Measurements from ENCODE around the gene AMN.

Gene AMN

DNA sequence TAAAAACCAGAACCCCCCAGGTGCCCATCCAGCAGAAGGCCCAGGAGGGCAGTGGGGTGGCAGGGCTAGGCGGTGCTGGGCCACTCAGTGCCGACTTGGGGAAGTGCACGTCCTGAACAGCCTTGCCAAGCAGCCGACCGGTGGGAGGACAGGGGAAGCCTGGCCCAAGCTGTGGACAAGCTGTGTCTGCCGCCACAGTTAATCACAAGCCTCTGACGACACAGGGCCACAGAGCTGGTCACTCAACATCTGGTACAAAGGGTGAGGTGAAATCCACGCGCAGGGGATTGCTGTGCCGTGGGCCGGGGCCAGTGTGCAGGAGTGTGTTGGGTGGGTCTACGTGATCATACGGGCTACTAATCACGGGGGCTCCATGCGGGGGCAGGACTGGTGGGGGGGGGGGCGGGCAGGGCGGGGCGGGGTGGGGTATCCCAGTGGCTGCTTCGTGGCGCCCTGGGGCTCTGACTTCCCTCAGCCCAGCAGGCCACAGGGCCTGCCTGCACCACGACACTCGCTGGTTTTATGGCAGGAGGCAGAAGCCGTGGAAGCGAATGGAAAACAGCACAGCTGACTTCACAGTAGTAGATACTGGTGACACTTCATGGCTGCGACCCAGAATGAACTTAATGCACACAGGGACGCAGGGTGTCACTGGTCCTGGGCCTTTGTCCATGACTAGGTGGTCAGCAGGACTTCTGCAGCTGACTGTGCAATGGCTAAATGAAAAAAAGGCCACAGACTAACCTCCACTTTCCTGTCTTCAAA, 10.2 kb downstream of the AMN start:
- DNase-seq, result no peak
- TF ChIP-seq POLR2A (IDR thresholded peaks at IDR 0.05; ENCODE audit: low read length), result no peak
- no peak for TF ChIP-seq GATA1 (IDR thresholded peaks at IDR 0.05; ENCODE audit: low read depth, low read length)

DNA sequence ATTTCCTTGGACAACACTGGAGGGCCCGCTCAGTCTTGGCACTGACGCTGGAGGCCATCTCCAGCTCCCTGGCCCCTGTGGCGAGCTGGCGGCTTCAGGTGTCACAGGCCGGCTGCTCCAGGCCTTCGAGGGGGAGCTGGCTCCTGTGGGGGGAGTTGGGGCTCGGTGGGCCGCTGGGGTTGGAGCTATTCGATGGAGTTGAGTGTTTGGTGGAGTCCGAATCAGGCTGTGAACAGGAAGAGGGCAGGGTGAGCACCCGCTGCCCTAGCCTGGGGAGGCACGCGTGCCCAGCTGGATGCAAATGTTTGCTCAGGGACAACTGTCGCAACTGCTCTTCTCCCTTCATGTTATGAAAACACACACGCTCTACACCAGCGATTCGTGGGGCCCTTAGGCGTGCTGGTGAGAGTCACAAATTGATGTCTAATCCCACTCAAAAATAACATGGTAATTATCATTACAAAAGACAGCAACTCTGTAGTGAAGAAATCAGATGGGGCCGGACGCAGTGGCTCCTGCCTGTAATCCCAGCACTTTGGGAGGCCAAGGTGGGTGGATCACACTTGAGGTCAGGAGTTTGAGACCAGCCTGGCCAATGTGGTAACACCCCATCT, 11.3 kb downstream of the AMN start:
- TF ChIP-seq GATA1 (IDR thresholded peaks at IDR 0.05; ENCODE audit: low read depth, low read length) (no peak), POLR2A (IDR thresholded peaks at IDR 0.05; ENCODE audit: low read length) (no peak)

DNA sequence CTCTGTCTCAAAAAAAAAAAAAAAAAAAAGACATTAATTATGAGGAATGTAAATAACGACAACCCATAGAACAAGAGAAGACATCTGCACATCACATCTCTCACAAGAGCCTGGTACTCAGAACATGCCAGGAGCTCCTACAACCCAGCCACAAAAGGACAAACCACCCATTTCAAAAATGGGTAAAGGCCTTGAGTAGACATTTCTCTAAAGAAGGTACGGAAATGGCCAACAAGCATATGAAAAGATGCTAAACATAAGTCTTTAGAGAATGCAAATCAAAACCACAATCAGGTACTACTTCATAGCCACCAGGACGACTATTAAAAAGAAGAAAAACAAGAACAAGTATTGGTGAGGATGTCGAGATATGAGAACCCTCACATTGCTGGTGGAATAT, 13.3 kb downstream of the AMN start:
- TF ChIP-seq GATA1 (IDR thresholded peaks at IDR 0.05; ENCODE audit: low read depth, low read length), result no peak
- no peak for DNase-seq

More for the DNA sequence above, 11.3 kb downstream of the AMN start:
- DNase-seq, result no peak

DNA sequence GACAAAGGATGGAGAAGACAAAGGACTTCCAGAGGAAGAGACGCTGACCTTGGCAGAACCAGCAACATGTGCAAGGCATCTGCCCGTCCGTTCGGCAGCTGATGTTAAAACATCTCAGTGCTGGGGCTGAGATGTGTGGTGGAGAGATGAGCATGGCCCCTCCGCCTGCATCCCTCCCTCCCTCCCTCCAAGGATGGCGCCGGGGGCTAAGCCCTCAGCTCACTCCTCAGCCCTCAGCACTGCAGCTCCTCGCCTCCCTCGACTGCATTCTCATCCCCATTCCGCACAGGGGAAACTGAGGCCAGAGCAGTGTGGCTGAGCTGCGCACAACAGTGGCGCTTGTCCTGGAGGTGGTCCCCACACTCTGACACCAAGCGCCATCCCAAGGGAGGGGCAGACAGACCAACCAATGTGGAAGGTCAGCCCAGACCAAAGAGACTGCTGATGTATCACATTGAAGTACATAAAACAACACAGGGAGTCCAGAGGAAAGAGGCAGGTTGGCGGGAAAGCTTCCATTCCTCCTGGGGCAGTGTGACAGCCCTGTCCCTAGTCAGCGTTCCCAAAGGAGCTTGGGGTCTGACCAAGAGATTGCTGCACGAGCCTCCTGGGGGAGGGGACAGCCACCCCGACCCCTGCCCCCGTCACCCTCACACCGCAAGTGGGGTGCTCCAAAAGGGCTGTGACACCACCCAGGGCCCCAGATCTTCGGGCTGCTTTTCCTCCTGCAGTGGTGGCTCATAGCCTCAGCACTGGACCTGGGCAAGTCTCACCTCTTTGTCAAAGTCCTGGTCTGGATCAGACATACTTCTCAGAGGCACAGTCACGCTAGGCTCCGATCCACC, 15.1 kb downstream of the AMN start:
- no peak for TF ChIP-seq GATA1 (IDR thresholded peaks at IDR 0.05; ENCODE audit: low read depth, low read length)
- TF ChIP-seq POLR2A (IDR thresholded peaks at IDR 0.05; ENCODE audit: low read length), result no peak
- DNase-seq, result no peak

DNA sequence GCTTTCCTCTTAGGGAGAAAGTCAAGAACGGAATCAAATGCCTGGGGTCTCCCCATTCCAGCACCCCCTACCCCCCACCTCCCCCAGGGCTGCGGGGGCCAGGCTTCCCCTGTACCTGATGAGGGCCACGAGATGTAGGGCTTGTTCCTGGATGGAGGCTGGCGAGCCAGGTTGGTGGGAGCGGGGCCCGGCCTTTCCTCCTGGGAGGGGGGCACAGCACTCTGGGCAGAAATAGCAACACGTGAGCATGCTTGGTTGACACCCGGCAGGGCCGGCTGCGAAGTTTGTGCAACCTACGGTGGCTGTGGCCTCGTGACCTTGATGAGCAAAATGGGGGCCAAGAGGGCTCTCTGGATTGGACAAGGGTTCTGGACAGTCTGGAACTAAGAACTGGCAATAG, 15.7 kb downstream of the AMN start:
- DNase-seq, result no peak
- TF ChIP-seq POLR2A (IDR thresholded peaks at IDR 0.05; ENCODE audit: low read length), result no peak
- no peak for TF ChIP-seq GATA1 (IDR thresholded peaks at IDR 0.05; ENCODE audit: low read depth, low read length)

DNA sequence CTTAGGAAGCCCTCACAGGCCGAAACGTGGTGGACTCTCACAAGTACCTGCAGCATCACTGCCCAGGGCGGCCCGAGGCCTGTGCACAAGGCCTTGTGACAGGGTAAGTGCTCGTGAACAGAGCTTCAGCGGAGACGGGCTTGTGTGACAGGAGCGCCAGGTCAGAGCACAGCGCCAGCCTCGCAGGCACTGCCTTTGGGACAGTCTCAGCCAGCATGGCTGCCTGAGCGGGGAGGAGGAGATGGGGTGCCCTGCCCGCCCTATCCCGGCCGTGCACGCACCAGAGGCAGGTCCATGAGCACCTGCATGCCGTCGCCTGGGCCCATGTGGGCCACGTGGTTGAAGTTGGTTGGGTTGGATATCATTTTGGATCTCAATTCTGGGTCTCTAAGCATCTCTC, 16.9 kb downstream of the AMN start:
- no peak for TF ChIP-seq GATA1 (IDR thresholded peaks at IDR 0.05; ENCODE audit: low read depth, low read length)
- TF ChIP-seq POLR2A (IDR thresholded peaks at IDR 0.05; ENCODE audit: low read length), result no peak
- no peak for DNase-seq

DNA sequence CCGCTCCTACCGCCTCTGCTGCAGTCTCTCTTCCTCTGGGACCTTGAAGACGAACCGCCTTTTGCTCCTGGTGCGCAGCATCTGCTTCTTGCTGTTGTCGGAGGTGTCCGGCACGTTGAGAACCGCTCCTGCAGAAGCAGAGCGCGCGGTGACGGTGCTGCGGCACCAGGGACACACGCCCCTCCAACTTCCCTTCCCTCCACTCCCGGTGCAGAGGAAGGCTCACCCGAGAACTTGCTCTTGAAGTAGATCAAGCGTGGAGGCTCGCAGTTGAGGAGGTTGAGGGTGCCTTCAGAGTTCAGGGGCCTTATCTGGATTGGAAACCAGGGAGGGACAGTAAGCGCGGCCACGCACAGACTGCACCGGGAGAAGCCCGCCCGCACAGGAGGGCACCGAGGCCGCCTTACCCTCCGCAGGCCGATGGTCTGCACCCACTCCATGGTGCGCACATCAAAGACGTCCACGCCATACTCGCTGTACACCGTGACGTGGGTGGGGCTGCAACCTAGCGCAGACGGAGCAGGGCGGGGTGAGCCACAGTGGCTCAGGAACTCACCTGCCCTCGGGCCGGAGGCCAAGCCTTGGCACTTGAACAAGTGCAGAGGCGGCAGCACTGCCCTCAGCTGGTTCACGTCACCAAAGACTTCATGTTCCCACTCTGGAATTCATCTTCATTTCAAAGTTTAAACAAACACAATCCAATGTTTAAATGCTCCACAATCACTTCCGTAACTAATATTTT, 17.5 kb downstream of the AMN start:
- TF ChIP-seq GATA1 (IDR thresholded peaks at IDR 0.05; ENCODE audit: low read depth, low read length), result no peak
- TF ChIP-seq POLR2A (IDR thresholded peaks at IDR 0.05; ENCODE audit: low read length), result no peak
- no peak for DNase-seq

DNA sequence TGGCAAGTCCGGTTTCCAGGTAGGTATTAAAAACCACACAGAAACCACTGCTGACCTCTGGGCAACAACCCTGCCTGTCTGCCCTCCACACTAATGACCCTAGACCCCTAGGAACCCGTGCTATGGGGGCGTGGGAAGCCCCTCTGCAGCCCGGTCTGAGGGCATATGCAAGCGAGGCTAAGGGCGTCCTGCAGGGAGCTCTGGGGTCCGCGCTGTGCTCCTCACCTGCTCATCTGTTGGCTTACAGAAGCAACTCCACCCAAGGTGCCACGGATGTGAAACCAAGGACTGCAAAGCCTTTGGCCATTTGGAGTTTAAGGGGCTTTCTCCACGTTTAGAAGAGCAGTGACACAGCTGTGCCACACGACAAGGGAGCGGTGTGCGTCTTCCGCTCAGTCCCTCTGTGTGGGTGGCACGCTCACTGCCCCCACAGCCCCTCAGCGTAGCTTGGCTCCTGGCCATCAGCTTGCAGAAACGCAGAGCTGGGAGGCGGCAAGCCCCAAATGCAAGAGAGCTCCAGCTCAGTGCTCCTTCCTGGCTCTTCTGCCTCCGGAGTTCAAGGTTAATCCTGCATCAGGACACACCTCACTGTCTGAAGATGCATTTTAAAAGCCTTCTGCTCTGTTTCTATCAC, 18.4 kb downstream of the AMN start:
- no peak for TF ChIP-seq POLR2A (IDR thresholded peaks at IDR 0.05; ENCODE audit: low read length)
- DNase-seq, result no peak

DNA sequence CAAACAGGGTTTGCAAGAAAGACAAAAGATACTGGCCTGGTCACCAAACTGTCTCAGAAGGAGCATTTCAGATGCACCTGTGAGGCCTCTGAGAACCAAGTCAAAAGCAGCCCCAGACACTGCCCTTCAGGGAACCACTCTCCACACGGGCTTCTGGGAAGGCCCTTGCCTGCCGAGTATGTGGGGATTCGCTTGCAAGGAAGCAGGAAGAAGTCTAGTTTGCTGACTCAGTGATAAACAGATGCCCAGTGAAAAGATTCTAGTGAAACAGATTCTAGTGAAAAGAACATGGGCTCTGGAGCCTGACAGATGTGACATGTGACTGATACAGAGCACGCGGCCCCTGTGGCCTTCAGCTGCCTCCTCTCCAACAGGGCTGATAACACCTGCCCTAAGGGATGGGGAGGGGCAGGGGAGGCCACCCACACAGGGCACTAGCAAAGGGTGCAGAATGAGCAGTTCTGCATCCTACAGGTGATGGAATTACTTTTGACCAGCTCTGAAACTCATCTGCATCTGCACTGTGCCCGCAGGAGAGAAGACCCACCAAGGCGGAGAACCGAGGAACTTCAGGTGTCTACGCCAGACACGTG, 19.1 kb downstream of the AMN start:
- TF ChIP-seq GATA1 (IDR thresholded peaks at IDR 0.05; ENCODE audit: low read depth, low read length), result no peak
- no peak for TF ChIP-seq POLR2A (IDR thresholded peaks at IDR 0.05; ENCODE audit: low read length)
- no peak for DNase-seq

DNA sequence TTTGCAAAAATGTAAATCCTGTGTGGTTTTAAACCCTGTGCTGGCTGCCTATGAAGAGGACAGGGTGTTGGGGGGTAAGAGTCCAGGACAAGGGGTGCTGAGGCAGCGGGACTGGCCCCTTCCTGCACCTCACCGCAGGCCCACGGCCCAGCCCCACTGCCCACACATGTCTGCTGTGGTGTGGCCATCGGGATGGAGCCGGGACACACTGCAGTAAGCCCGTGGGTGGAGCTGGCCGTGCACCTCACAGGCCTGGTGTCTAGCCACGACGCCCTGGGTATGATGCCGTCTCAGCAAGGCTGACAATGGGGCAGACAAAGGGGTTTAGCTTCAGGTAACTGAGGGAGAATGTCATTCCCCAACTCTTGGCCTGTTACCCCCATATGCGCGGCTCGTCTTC, 19.6 kb downstream of the AMN start:
- TF ChIP-seq POLR2A (IDR thresholded peaks at IDR 0.05; ENCODE audit: low read length) (no peak), GATA1 (IDR thresholded peaks at IDR 0.05; ENCODE audit: low read depth, low read length) (no peak)
- no peak for DNase-seq

DNA sequence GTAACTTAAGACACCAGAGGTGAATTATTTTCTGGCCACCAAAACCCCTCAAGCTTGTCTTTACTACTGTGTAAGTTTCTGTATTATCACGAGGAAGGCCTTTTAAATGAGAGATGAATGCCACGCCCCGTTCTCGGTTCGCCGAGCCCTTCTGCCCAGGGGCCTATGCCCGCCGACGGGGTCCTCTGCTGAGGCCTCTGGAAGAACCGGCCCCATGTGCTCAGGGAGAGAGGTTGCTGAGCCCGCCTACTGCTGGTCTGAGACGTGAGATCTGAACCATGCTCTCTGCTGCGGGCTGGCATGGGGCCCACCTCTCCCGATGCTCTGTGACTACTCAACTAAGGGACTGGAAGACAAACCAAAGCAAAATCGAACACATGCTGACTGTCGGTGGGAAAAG, 21.0 kb downstream of the AMN start:
- no peak for DNase-seq
- TF ChIP-seq POLR2A (IDR thresholded peaks at IDR 0.05; ENCODE audit: low read length) (no peak), GATA1 (IDR thresholded peaks at IDR 0.05; ENCODE audit: low read depth, low read length) (no peak)

DNA sequence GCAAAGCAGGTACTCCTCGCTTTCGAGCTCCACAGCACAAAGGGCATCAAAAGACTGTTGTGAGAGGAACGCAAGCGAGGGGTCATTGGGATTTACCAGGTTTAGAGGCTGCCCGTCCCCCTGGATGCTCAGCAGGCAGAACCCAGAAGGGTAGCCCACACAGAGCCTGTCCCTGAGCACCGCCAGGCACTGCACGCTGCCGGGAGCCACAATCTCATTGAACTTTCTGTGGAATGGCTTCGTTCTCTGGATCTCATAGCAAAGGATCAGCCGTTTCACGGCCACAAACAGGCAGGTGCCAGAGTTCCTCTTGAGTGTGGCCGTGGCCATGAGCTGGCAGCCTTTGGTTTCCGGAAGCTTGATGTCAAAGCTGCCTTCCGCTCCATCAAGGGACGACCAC, 21.5 kb downstream of the AMN start:
- TF ChIP-seq POLR2A (IDR thresholded peaks at IDR 0.05; ENCODE audit: low read length), result no peak
- TF ChIP-seq GATA1 (IDR thresholded peaks at IDR 0.05; ENCODE audit: low read depth, low read length), result no peak
- no peak for DNase-seq

Measured in erythroblast (primary cell).